NCI-H2081 (cell line): ENCODE data around the gene CCDC12.

Source experiments
- DNase-seq, 2 experiments: peaks; one replicate each; lab custom pipeline; 2025; lab: John Stamatoyannopoulos, UW

Gene CCDC12

DNA sequence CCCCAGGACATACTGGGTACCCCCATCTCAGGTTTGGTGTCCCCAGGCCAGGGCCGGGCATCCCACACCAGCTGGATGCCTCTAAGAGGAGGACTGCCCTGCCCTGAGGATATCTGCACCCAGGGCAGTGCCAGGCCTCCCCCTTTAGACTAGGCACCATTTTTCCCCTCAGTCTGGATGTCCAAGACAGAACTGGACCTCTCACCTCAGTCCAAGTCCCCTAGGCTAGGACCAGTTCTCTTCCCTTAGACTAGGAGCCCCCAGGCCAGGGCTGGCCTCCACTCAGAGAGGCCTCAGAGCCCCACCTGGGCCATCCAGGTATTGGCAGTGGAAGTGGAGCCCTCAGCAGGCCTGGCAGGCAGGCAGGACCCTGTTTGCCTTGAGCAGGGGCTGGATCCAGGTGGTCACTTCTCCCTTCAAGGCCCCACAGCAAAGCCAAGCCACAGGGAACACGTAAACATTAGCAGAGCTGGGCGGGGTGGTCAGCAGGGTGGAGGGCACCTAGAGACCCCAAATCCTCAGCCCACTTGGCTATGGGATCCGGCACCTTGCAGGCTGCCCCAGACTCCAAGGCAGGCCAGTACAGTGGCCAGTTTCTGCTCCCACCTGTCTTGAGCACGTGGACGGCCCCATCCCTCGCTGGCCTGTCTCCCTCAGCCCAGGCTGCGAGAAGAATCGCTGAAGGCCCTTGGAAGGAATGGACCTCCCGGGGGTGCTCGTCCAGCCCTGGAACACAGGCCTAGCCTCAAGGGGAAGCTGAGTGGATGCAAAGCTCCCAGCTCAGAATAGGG is 70.7 kb downstream of the CCDC12 start:
- DNase-seq, result no peak

DNA sequence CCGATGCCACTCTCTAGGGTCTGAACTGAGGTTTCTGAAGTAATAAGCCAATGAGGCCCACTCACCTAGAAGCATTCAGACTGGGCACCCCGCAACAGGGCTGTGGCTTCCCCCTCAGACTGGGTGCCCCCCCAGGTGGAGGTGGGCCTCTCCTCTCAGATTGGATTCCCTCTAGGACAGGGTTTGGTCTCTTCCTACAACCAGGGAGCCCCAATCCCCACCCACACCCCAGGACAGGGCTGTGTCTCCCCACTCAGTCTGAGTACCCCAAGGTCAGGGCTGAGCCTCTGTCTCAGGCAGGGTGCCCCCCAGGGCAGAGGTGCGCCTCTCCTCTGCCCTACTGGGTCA is 71.4 kb downstream of the CCDC12 start:
- no peak for DNase-seq

DNA sequence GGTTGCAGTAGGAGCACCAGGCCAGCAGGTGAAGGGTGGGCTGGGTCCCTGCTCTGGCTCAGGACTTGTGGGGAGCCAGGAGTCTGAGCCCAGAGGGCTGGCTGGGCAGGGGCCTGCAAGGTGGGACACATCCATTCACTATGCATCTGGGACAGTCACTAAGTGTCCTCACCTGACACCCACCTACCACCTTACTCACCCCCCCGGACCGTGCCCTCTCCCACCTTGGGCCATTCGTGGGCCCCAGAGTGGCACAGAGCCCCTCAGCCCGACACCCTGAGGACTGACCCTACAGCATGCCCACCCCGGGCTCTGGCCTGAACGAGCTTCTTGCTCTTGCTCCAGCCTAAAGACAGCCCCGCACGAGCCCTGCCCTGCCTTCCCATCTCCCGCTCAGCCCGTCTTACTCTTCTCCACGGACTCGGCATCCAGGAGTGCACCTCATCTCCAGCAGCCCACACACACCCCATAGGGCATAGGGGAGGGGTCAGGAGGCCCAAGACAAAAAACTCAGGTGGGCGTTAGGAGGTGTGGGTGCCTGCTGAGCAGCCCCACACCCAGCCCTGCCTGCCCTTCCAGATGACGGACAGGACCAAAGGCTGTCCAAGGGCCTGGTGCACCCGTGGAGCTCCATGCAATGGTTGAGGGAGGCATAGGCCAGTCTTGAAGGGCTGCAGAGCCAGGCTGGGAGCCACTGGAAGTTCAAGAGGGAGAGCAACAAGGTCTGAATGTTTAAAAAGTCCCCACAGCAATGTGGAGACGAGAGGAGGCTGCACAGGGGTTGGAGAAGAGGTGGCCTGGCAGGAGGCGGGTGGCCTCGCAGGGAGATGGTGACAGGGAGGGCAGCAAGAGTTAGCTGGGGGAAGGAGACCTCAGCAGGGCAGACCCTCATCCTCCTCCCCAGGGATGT is 72.0 kb downstream of the CCDC12 start:
- no peak for DNase-seq

DNA sequence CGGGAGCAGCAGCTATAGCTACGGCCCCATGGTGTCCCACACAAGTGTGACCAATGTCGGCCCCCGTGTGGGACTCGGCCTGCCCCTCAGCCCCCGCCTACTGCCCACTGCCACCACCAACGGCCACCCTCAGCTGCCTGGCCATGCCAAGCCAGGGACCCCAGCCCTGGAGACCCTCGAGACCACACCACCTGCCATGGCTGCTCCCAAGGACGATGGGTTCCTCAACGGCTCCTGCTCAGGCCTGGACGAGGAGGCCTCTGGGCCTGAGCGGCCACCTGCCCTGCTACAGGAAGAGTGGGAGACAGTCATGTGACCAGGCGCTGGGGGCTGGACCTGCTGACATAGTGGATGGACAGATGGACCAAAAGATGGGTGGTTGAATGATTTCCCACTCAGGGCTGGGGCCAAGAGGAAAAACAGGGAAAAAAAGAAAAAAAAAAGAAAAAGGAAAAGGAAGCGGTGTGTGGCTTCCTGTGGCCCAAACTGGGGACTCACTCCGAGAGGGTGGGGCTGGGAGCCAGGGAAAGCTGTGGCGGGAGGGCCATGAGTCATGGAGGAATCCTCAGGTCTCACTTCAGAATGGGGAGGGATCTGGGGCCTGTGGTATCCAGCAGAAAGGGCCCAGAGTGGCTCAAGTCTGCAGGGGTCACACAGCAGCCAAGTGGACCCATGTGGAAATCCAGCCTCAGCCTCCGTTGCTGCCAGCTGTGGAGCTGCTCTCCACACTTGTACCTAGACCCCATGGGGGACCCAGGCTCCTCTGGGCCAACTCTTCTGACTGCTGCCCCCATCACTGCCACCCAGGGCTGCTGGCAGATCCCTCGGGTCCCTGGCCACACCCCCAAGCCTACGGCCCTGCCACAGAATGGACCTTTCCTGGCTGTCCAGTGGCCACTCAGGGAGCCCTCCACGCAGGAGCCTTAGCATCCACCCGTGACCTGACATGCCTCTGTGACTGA is 72.9 kb downstream of the CCDC12 start:
- no peak for DNase-seq

DNA sequence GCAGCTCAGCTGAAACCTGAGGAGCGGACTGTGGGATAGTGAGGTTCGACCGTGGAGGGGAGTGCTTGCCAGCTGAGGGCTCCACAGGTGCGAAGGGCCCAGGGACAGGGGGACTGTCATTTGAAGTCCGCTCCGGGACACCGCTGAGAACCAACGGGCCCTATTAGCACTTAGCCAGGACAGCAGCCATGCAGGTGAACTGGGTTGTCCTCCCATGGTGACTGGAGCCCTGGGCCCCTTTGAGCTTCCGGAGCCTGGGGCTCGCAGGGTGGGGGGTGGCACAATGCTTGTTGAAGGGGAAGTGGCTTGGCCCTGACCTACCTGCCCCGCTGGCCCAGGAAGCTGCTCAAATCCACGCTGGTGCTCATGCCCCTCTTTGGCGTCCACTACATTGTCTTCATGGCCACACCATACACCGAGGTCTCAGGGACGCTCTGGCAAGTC is 74.3 kb downstream of the CCDC12 start:
- DNase-seq, result no peak

DNA sequence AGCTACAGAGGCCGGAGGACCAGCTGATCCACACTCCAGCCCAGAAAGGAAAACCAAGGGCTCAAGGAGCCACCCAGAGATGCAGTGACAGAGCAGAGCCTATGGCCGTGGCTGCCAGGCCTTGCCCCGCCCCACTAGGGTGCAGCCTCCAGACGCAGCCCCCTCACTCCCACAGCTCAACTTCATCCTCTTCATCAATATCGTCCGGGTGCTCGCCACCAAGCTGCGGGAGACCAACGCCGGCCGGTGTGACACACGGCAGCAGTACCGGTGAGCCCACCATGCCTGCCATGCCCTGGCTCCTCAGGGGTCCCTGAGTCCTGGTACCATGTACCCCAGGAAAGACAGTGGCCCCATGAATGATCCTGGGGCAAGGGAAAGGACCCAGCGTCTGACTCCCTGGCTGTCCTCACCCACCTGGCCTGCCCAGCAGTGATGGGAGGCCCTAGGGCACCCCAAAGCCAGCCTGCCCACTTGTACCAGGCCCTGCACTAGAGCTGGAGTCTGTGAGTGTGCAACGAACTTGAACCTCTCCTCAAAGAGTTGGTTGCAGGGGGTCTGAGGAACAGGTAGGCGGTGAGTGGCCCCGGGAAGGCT is 74.9 kb downstream of the CCDC12 start:
- DNase-seq, result no peak

DNA sequence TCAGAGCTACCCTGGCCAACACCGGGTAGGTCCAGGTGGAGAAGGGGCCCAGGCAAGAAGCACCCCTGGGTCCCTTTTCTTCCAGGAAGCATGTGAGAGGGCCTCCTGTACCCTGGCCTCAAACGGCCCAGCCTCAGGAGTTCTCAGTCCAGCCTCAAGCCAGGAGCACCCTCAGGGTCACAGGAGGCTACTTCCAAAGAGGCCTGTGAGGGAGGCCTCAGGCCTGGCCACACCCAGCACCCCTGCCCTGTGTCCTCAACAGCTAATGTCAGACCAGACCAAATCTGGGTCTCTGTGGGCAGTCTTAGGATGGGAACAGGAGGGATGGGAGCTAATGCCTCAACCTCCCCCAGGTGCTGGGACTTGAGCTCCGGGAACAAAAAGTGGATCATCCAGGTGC is 75.5 kb downstream of the CCDC12 start:
- DNase-seq, result no peak

DNA sequence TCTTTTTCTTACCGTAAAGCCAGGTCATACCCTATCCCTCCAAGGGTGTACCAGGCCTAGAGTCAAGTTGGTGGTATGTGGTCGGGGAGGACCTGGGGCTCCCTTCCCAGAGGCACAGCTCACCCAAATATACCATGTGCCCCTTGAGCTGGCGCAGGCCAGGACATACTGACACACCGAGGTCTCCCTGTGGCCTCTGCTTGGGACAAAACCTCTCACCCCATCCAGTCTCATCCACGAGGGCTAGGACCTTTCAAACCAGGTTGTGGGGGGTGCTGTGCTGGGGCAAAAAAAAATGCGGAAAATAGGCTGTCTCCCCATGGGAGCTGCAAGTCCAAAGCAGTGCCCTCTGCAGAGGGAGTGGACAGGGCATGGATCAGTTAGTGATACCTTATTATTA is 76.2 kb downstream of the CCDC12 start:
- DNase-seq, result no peak

DNA sequence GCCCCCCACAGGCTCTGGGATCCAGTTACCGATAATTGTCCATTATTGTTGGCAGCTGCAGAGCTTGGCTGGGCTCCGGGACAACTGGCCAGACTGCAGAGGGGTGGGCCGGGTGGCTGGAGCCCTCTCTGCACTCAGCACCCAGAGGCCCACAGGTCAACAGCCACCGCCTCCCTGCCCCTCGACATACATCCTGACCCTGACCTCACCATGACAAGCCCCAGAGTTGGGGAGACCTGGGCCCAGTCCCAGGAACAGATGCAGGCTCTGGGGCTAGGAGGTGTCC is 76.6 kb downstream of the CCDC12 start:
- peak; percentile 74 to 79 for DNase-seq

DNA sequence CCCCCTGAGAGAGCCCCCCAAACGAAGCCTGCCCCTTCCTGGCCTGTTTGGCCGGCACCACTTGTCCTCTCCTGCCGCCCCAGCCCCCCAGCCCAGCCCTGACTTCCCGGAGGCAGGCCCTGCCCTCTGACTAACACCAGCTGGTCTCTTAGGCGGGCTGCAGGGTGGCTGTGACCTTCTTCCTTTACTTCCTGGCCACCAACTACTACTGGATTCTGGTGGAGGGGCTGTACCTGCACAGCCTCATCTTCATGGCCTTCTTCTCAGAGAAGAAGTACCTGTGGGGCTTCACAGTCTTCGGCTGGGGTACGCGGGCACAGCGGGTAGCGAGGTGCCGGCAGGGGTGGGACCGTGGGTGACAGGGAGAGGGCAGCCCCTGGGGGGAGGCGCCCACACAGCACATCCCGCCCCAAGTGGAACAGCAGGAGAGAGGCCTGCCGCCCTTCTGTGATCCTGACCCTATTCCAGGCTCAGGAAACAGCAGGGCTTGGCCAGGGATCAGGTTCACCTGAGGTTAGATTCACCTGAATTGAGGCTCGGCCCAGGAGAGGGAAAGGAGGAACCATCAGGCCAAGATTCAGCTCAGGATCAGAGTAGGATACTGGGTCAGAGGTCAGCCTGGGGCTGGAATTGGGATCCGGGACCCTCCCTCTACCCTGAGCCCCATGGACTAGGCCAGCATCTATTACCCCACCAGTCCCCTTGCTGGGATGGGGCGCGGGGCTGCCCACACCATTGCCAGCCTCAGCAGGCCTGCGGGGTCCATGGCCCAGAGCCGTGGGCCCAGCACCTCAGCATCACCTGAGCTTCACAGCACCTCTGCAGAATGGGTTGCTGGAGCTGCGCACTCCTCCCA is 77.2 kb downstream of the CCDC12 start:
- DNase-seq, result no peak

DNA sequence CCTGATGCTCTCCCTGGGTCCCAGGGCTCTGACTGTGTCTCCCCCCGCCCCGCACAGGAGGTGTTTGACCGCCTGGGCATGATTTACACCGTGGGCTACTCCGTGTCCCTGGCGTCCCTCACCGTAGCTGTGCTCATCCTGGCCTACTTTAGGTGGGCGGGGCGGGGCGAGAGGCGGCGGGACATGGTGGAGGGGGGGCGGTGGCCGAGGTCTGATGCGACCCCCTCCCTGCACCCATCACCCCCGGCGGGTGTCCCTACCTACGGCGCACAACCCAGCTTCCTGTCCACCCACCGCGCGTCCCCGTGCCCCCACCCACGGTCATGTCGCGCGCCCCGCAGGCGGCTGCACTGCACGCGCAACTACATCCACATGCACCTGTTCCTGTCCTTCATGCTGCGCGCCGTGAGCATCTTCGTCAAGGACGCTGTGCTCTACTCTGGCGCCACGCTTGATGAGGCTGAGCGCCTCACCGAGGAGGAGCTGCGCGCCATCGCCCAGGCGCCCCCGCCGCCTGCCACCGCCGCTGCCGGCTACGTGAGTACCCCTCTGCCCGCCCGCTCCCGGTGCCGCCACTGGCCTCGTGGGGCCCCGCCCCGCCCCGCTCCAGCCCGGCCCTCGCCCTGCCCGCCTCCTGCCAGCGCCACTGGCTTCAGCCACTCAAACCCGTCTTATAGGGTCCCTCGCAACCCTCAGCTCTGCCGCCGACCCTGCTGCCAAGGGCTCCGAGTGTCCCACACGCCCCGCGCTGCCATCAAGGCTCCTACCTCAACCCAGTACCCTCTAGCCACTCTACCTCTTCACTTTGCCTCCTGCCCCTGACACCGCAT is 78.0 kb downstream of the CCDC12 start:
- no peak for DNase-seq

DNA sequence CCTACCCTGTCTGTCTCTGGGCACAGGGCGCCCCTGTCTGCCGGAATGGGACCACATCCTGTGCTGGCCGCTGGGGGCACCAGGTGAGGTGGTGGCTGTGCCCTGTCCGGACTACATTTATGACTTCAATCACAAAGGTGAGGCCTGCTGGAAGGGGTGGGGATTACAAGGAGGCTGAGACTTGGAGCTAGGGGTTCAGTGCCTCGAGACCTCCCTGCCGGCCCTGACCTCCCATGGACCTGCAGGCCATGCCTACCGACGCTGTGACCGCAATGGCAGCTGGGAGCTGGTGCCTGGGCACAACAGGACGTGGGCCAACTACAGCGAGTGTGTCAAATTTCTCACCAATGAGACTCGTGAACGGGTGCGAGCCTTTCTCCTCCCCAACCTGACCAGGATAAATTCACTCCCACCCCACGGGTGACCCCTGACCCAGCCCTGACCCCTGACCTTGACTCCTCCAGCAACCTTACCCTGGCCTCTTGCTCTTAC is 78.7 kb downstream of the CCDC12 start:
- no peak for DNase-seq

DNA sequence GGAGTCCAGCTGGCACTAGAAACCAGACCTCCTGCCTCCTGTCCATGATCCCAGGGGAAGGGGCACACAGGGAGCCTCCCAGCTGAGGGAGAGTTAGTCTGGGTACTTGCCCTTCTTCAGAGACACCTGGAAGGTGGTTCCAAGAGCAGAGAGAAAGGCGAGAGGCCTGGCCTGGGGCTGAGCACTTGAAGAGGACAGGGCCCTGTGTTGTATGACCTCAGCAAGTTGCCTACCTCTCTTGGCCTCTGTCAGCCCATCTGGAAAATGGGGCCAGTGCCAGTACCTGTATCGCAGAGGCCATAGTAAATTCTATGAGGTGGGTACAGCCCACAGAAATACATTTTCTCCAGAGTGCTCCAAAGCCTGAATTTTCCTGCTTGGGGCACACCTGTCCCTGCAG is 79.5 kb downstream of the CCDC12 start:
- DNase-seq, result no peak

DNA sequence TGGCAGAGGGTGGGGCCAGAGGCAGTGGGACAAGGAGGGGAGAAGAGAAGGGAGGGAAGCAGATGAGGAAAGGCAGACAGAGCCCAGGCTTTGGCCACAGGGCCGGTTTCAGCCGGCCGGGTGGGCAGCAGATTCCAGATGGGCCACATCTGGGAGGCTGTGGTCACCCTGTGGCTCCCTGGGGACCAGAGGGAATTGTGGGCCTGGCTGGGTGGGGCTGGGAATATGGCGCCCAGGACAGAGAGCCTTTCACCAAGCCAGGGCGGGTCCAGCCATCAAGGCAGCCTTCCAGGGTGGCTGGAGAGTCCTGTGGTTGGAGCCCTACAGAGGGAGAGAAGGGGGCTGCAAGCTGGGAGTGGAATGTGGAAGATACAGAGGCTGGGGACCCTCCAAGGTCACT is 80.2 kb downstream of the CCDC12 start:
- DNase-seq, result no peak

DNA sequence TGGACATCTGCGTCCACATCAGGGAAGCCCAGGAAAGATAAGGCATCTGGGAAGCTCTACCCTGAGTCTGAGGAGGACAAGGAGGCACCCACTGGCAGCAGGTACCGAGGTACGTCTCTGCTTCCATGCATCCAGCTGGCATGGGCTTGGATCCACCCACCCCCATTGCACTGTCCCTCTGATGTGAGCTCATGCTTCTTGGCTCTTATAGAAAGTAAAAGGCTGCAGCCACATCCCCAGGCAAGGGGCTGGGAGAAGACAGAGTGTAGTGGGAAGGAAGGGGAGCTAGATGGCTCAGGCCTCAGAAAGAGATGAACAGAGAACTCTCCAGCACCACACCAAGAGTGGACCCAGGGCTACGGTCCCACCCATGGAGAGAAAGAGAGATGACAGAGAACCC is 80.8 kb downstream of the CCDC12 start:
- no peak for DNase-seq

DNA sequence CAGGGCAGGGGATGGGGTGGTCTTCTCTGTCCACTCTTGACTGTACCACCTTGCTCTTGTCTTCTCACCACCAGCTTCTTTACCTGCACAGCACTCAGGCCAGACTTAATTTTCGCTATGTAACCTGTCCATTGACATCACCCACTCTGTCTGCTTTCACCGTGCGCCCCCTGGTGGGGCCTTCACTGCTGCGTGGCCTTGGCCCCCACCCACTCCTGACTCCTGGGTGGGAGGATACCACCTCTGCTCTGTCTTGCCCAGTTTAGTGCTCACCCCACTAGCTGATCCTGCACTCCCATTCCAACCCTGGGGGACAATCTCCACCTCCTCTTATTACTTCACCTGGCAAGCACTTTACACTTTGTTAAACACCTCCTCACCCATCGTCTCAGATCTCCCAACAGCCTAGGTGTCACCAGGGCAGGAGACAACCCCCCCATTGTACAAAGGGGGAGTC is 81.3 kb downstream of the CCDC12 start:
- DNase-seq, result peak; percentile 17 to 42

DNA sequence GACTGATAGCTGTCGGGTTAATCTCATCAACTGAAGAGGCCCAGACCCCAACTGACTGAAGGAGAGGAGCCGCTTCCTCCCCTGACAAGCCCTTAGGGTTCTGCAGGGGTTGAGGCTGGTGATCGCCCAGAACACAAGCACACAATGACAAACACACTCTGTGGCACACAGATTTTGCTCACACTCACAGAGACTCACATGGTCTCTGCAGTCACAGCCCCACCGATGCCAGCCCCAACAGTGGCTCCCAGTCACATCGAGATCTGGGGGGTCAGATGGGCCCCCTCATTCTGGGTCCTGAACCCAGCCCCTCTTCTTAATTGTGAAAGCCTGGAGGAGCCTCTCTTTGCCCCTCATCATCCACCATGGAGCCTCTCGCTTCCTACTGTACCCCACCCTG is 82.3 kb downstream of the CCDC12 start:
- no peak for DNase-seq

DNA sequence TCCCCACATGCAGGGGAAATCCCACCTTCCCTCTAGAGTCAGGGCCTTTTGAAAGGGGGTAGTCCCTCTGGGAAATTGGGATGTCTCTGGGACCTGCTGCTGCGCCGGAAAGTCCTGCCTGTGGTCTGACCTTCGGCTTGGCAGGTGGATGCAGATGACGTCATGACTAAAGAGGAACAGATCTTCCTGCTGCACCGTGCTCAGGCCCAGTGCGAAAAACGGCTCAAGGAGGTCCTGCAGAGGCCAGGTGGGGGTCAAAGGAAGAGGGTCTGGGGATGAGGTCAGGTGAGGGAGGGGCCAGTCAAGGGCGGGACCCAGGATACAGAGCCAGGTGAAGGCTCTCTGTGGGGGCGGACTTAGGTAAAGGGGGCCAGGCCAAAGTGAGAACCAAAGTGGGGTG is 82.8 kb downstream of the CCDC12 start:
- no peak for DNase-seq

DNA sequence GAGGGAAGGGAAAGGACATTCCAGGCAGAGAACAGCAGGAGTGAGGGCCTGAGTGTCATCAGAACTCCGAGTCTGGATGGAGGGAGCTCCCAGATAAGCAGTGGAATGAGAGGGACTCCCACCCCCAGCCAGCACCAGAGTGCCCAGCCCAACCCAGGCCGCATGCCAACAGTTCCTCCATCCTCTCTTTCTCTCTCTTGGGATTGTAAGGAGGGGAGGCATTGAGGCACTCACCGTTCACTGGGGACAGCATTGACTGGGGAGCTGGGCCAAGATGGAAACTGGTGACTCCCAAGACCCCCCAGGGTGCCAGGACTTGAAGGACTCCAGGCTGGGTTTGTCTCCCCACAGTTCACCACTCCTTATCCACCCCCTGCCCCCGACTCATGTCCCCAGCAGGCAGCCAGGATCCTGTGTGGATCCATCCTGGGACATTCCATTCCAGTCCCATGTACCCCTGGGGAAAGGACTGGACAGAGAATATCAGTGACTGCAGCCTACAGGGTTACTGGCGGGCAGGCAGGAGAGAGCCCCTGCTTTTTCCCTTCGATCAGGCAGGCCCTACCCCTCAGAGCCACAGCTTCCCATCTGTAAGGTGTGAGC is 83.3 kb downstream of the CCDC12 start:
- DNase-seq, result no peak
